DMS53 (cell line): Measurements from ENCODE around the gene LBX2.
A peak's percentile ranks its signal among the peaks of the same experiment; 100 is the strongest.

Experiments
- DNase-seq: peaks from one replicate; lab custom pipeline; 2025; lab: John Stamatoyannopoulos, UW

LBX2 gene

DNA sequence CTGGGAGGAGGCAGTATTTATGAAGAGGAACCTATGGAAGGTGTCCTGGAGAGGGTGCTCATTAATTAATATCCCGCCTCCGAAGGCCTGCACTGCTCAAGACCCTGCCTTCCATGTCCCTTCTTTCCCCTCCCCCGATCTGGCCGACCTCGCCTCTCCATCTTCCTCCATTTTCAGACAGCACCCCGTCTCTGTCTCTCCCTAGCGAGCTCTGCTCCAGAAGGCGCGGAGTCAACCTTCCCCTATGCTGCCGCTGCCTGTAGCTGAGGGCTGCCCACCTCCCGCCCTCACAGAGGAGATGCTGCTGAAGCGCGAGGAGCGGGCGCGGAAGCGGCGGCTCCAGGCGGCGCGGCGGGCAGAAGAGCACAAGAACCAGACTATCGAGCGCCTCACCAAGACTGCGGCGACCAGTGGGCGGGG is 42.3 kb downstream of the LBX2 start:
- no peak for DNase-seq

DNA sequence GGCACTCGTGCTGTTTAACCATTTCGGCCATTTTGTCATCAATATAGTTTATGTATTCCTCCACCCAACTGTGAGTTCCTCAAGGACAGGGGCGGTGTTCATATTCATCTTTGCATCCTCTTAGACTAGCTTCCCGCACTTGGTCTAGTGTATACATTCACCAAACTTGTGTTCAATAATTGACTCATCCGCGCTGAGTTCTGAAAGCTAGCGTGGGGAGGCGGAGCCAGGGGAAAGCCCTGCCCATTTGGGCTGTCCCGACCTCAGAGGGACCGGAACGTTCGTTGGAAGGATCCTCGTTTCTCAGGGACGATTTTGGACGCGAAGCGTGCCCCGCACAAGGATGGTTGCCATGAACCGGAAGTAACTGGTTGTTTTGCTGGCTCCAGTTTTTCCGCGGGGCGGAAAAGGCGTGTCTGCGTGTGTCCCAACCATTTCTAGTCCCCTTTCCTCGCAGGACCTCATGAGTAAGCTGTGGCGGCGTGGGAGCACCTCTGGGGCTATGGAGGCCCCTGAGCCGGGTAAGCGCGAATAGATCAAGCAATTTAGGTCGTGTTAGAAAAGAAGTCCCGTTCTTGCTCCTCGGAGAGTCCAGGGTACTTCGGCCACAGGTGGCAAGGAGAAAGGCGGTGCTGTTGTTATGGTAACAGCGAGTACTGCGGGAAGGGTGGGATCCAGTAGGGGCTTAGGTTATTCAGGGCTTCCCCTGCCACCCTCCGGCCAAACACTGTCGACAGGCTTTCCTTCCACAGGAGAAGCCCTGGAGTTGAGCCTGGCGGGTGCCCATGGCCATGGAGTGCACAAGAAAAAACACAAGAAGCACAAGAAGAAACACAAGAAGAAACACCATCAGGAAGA is 44.5 kb downstream of the LBX2 start, which contains the start of gene INO80B:
TSS of gene INO80B (plus strand) at position 434 of the 858 bp plus-strand sequence. CDS start at position 464, 30 bp downstream.
- DNase-seq: peak; percentile 99

DNA sequence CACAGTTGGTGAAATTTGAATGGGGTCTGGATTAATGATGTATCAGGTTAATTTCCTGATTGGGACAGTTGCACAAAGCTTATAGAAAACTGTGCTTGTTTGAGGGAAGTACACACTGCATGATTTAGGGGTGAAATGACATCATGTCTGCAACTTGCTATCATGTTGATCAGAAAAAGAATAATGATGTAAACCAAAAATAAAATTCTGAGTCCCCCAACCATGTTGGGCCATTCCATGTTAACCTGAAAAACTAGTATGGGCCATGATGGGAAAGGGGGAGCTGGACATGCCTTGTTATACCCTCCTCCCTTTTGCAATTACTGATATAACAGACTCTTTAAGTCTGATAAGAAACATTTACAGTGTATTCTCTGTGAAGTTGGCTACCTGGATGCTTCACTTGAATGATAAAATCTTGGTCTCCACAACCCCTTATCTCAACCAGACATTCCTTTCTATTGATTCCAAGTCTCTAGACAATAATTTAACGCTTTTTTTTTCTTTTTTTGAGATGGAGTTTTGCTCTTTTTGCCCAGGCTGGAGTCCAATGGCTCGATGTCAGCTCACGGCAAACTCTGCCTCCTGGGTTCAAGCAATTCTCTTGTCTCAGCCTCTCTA is 48.7 kb downstream of the LBX2 start:
- no peak for DNase-seq

DNA sequence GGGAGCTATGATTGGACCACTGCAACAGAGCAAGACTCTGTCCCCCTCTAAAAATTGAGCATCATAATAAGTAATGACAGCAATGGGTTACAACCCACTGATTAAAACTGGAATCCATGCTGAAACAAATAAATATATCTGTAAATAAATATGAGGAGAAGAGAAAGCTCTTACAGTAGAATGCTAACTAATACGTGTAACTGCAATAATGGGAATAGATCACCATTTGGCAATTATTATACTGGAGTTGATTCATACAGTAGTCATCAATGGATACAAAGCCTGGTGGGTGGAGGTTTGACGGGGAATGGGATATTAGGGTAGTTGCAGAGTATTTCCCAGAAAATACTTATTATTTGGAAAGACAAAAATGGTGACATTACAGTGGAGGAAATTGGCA is 50.6 kb downstream of the LBX2 start:
- DNase-seq: no peak
